Hindlimb muscle (tissue), 1 donor: Measurements from ENCODE around the gene ARHGAP19. TPM values are rescaled to one million over a fixed set of nuclear protein-coding genes. Genes with fewer than 3 reads are reported as not detected.

Experiments
- DNase-seq: peaks from one replicate; pipeline ENCODE4 v3.0.0-alpha.2; 2013
- polyA plus RNA-seq: library from polyadenylated mRNA; unstranded; fragments of 120-200 nt; gene quantifications from one replicate; pipeline ENCODE4 v1.2.1, GENCODE V29; 2013; ENCODE audit not compliant: insufficient read length

Gene ARHGAP19
- polyA plus RNA-seq, 1 donor, result 11.5 TPM

- DNase-seq, result no peak
These were observed 64.2 kb downstream of the ARHGAP19 start for GRCh38 chr10:97228130-97228774.

- DNase-seq, result no peak
These were observed 66.0 kb downstream of the ARHGAP19 start for GRCh38 chr10:97226398-97226797.

GRCh38 chr10:97224483-97225435, 67.7 kb downstream of the ARHGAP19 start:
- no peak for DNase-seq

- DNase-seq, result no peak
These were observed 70.0 kb downstream of the ARHGAP19 start for GRCh38 chr10:97222326-97222961.

- no peak for DNase-seq
These were observed 72.1 kb downstream of the ARHGAP19 start for GRCh38 chr10:97220355-97220754.

GRCh38 chr10:97217299-97217698, 75.1 kb downstream of the ARHGAP19 start:
- DNase-seq, result no peak

- no peak for DNase-seq
These were observed 76.7 kb downstream of the ARHGAP19 start for GRCh38 chr10:97215619-97216260.

GRCh38 chr10:97213431-97213830, 79.0 kb downstream of the ARHGAP19 start:
- no peak for DNase-seq

GRCh38 chr10:97211229-97211628, 81.2 kb downstream of the ARHGAP19 start:
- no peak for DNase-seq

GRCh38 chr10:97210543-97210960, 81.9 kb downstream of the ARHGAP19 start:
- DNase-seq, result peak; percentile 59

DNA sequence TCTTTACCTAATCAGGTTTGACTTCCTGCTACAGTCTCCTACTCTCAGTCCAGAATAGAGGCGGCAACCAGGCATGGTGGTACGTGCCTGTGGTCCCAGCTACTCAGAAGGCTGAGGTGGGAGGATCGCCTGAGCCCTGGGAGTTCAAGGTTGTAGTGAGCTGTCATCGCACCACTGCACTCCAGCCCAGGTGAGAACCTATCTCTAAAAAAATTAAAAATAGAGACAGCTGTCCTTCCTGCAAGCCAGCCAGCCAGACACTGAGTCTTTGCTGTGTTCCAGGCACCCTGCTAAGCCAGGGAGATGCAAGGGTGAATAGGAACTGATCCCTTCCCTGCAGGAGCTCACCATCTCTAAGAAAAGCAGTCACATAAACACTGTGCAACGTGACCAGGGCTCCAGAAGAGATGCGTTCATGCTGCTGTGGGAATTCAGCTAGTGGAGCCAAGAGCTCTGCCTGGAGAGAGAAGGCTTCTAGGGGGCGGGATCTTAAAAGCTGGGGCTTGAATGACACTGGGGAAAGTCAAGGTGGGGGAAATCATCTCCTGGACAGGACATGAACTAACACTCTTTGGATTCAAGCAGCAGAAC, 84.6 kb downstream of the ARHGAP19 start:
- no peak for DNase-seq

DNA sequence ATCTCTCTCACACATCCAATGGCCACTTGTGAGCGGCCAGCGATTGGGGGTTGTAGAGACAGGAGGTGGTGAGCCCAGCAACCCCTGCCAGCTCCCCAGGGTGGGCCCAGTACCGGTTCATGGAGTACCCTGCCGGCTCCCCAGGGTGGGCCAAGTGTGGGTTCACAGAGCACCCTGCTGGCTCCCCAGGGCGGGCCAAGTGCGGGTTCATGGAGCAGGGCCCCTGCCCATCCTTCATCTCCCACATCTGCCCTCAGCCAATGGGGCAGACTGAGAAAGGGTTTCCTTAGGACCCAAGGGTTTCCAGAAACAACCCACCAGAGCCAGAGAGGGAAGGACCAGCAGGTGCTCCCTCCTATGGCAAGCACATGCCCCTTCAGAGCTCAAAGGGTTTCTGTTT, 85.3 kb downstream of the ARHGAP19 start:
- no peak for DNase-seq

- no peak for DNase-seq
These were observed 87.4 kb downstream of the ARHGAP19 start for GRCh38 chr10:97204826-97205679.

DNA sequence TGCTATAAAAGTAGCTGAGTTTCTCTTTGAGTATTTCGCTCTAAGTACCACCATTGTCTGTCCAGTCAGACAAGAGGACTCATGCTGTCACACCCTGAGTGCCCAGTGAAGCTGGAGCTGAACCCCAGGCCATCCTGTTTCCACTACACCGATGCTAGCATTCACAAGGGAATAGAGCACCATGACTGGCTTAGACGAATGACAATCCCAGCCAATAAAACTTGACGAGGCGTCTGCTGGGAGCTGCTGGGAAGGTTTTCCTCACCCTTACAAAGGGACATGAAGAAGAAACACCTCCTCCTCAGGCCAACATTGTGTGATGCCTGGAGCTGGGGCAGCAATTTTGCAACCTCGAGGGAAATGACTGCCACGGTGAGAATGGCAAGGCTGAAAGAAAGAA, 89.2 kb downstream of the ARHGAP19 start:
- DNase-seq, result no peak

- no peak for DNase-seq
These were observed 91.8 kb downstream of the ARHGAP19 start for GRCh38 chr10:97200616-97201015.

- no peak for DNase-seq
These were observed 93.3 kb downstream of the ARHGAP19 start for GRCh38 chr10:97199152-97199551.

DNA sequence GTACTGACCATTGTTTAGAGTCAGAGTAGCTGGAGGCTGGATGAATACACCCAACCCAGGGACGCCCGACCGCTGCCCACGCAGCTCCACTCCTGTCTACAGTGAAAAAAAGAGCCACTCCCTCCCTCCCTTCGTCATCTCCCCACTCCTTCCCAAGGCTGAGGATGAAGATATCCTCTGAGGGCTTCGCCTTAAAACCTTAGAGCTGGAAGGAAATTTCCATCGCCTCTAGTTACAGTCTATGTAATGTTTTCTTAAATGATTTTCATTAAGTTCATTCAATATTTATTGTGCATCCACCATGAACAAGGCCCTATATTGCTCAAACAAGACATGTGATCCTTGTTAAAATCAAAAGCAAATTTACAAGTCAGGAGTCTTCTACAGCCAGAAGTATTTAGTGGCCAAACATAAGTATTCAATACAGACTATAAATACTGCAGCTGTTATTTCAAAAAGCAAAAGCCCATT, 95.4 kb downstream of the ARHGAP19 start:
- DNase-seq, result no peak

GRCh38 chr10:97196223-97197029, 96.0 kb downstream of the ARHGAP19 start:
- peak; percentile 43 for DNase-seq

DNA sequence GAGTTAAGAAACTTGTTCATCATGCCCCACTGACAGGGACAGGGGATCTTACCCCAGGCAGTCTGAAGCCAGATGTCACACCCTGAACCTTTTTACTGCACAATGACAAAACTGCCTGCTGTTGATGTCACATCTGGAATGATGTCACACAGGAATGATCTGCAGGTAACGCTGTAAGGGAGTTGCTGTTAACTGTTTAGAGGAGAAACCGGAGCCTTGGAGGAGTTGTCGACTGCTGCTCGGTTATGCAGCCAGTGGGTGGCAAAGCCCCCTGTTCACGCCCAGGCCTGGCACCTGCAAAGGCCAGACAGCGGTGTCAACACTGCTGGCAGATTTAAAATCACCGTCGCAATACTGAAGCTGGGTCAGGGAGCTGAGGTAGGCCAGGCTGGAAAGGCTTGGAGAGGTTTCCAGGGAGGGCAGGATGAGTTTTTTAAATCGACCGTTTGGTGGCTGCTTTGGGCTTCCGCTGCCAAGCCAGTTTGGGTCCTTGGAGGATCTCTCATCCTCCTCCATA, 96.7 kb downstream of the ARHGAP19 start:
- DNase-seq, result no peak

DNA sequence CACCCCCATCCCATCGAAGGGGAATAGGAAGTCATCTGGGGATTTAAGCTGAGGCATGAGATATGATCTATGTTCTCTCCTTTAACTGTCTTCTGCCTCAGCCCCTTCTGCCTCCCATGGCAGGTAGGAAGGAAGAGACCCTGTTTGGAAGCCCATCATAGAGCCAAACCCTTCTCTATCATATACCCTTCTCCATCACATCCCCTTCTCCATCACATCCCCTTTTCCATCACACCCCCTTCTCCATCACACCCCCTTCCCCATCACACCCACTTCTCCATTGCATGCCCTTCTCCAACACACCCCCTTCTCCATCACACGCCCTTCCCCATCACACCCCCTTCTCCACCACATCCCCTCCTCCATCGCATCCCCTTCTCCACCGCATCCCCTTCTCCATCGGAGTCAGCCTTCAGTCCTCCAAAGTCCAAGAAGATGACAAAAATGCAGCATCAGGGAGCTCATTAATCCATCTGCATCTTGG, 99.4 kb downstream of the ARHGAP19 start:
- no peak for DNase-seq
